Upper lobe of left lung (tissue), 6 donors: ENCODE results near the gene SELPLG. TPM values are rescaled to one million over a fixed set of nuclear protein-coding genes. Genes with fewer than 3 reads are reported as not detected.
A peak's percentile ranks its signal among the peaks of the same experiment; 100 is the strongest.

Experiments
- ATAC-seq, 2 donors: fragments of 200-7000 bp; cut with Tn5 transposase; one replicate each; pipeline ENCODE4 v1.9.1; 2022; ENCODE audit warnings: mild to moderate bottlenecking in 2 of 2, moderate library complexity in 2 of 2; ENCODE audit not compliant: low FRiP score in 2 of 2
- DNase-seq, 2 donors: peaks; one replicate each; pipeline ENCODE4 v3.0.0-alpha.2; 2019 to 2020
- H3K27ac ChIP-seq, 4 donors: fragments of 200-600 bp; sonication (generic); one replicate each; pipeline ENCODE4 v1.5.1; 2016 to 2019
- H3K27me3 ChIP-seq, 4 donors: fragments of 200-600 bp; sonication (generic); one replicate each; pipeline ENCODE4 v1.5.1; 2017 to 2019
- H3K36me3 ChIP-seq, 4 donors: fragments of 200-600 bp; sonication (generic); one replicate each; pipeline ENCODE4 v1.5.1; 2016 to 2019
- H3K4me1 ChIP-seq, 4 donors: fragments of 200-600 bp; sonication (generic); one replicate each; pipeline ENCODE4 v1.5.1; 2018 to 2019
- H3K4me3 ChIP-seq, 4 donors: fragments of 200-600 bp; sonication (generic); one replicate each; pipeline ENCODE4 v1.5.1; 2017 to 2019; ENCODE audit warnings: mild to moderate bottlenecking in 2 of 4, moderate library complexity in 1 of 4
- H3K9me3 ChIP-seq, 4 donors: fragments of 200-600 bp; sonication (generic); one replicate each; pipeline ENCODE4 v1.5.1; 2018 to 2019
- CTCF ChIP-seq, 6 experiments: fragments of 450-650 bp in 4 of 6; fragments of 200-600 bp in 2 of 6; sonication (generic) in 2 of 6; IDR thresholded peaks; one replicate each; pipeline ENCODE4 v1.5.1; 2016 to 2019; ENCODE audit warnings: antibody characterized with exemption in 6 of 6
- EP300 ChIP-seq, 4 donors: sonication (generic); formaldehyde crosslinking; IDR thresholded peaks; one replicate each; pipeline ENCODE4 v1.5.1; 2017; ENCODE audit warnings: antibody characterized with exemption in 4 of 4, control low read depth in 2 of 4
- POLR2A ChIP-seq, 4 donors: fragments of 450-650 bp; IDR thresholded peaks; one replicate each; pipeline ENCODE4 v1.5.1; 2016 to 2017; ENCODE audit warnings: antibody characterized with exemption in 4 of 4, mild to moderate bottlenecking in 2 of 4
- POLR2AphosphoS5 ChIP-seq, 2 donors: sonication (generic); formaldehyde crosslinking; IDR thresholded peaks; one replicate each; pipeline ENCODE4 v1.5.1; 2017; ENCODE audit warnings: antibody characterized with exemption in 2 of 2
- WGBS, 2 donors: methylation state at CpG; one replicate each; pipeline ENCODE4 v1.1.5; 2017 to 2018; 5-methylcytosine and 5-hydroxymethylcytosine counted together
- total RNA-seq, 6 donors: library from RNA; depleted of rRNA in 4 of 6; stranded (reverse); fragments of >200 nt in 4 of 6; gene quantifications; one replicate each; pipeline versions ENCODE4 v1.1.0 to v1.2.1, GENCODE V29; 2016 to 2021
- donor health status: DM: no; HTN: no; CAD: no; lungs with moderate emphysema.
- donor health status: DM: no; HTN: yes; CAD: no; lungs with severe emphysema.

Gene SELPLG
- total RNA-seq, 6 donors from 2014 or later, result 25.2 to 71.4 (median 42.5) TPM

- 77 to 94% methylated on average over 3 of the region's 3 CpGs for WGBS, 2 donors
- ATAC-seq (no peak), DNase-seq (no peak)
- H3K9me3 ChIP-seq, result no peaks in the 10 kb centered on the region
- peaks cover 0 to 7% (median 4%) of the 10 kb centered on the region in 4 donors for H3K36me3 ChIP-seq
- no peak overlapping the region for H3K4me3 ChIP-seq
- peaks cover 40 to 62% (median 53%) of the 10 kb centered on the region in 4 donors for H3K4me1 ChIP-seq
- no peak for TF ChIP-seq CTCF (IDR thresholded peaks at IDR 0.05)
- no peak for TF ChIP-seq EP300 (IDR thresholded peaks at IDR 0.05)
- TF ChIP-seq POLR2A (IDR thresholded peaks at IDR 0.05), result no peak
- TF ChIP-seq POLR2AphosphoS5 (IDR thresholded peaks at IDR 0.05), result no peak
- no peak overlapping the region for H3K27ac ChIP-seq
- H3K27me3 ChIP-seq, result no peaks in the 10 kb centered on the region
Observed at GRCh38 chr12:108625228-108625627, 8.5 kb downstream of the SELPLG start.

- H3K36me3 ChIP-seq, result peaks cover 0 to 7% (median 4%) of the 10 kb centered on the region in 4 donors
- peaks cover 27 to 49% (median 40%) of the 10 kb centered on the region in 4 donors for H3K4me1 ChIP-seq
- WGBS, 2 donors, result 86% methylated on average over 6 of the region's 8 CpGs; no CpG with 5 or more reads in 1 of the 2 donors
- no peak overlapping the region for H3K4me3 ChIP-seq
- no peaks in the 10 kb centered on the region for H3K9me3 ChIP-seq
- no peak for TF ChIP-seq POLR2A (IDR thresholded peaks at IDR 0.05)
- H3K27me3 ChIP-seq, result no peaks in the 10 kb centered on the region
- DNase-seq (no peak), ATAC-seq (no peak)
- peak overlapping the region; percentile 74 to 86 (median 80) for H3K27ac ChIP-seq
Observed at GRCh38 chr12:108623577-108623976, 10.1 kb downstream of the SELPLG start.

- Histone ChIP-seq H3K4me1 (peaks cover 27 to 49% (median 40%) of the 10 kb centered on the region in 4 donors), H3K27me3 (no peaks in the 10 kb centered on the region), H3K27ac (peak overlapping the region; percentile 74 to 86 (median 80)), H3K4me3 (no peak overlapping the region), H3K9me3 (no peaks in the 10 kb centered on the region), H3K36me3 (peaks cover 0 to 7% (median 4%) of the 10 kb centered on the region in 4 donors)
- no peak for ATAC-seq
- DNase-seq, result no peak
- WGBS, 2 donors, result 85 to 98% methylated on average over 6 to 14 of the region's 14 CpGs
- TF ChIP-seq POLR2AphosphoS5 (IDR thresholded peaks at IDR 0.05), result no peak
- TF ChIP-seq POLR2A (IDR thresholded peaks at IDR 0.05), result no peak
- no peak for TF ChIP-seq EP300 (IDR thresholded peaks at IDR 0.05)
- TF ChIP-seq CTCF (IDR thresholded peaks at IDR 0.05), result no peak
Observed at GRCh38 chr12:108622921-108623514, 10.7 kb downstream of the SELPLG start.

GRCh38 chr12:108622421-108622820, 11.3 kb downstream of the SELPLG start:
- 48 to 58% methylated on average over 2 to 4 of the region's 4 CpGs for WGBS, 2 donors
- H3K36me3 ChIP-seq, result peaks cover 0 to 7% (median 4%) of the 10 kb centered on the region in 4 donors
- H3K4me3 ChIP-seq, result no peak overlapping the region
- peaks cover 27 to 49% (median 41%) of the 10 kb centered on the region in 4 donors for H3K4me1 ChIP-seq
- H3K27ac ChIP-seq, result peak overlapping the region; percentile 74 to 86 (median 80)
- no peaks in the 10 kb centered on the region for H3K27me3 ChIP-seq
- ATAC-seq (peak; percentile 72 to 79), DNase-seq (peak in 1 of 2 donors; percentile 46)
- TF ChIP-seq POLR2AphosphoS5 (IDR thresholded peaks at IDR 0.05) (peak; percentile 35 to 84), POLR2A (IDR thresholded peaks at IDR 0.05) (peak in 1 of 4 donors; percentile 11), EP300 (IDR thresholded peaks at IDR 0.05) (peak in 2 of 4 donors; percentile 16 to 89), CTCF (IDR thresholded peaks at IDR 0.05) (no peak)
- H3K9me3 ChIP-seq, result no peaks in the 10 kb centered on the region

- H3K27ac ChIP-seq, result peak overlapping the region; percentile 40 to 86 (median 76)
- 68 to 74% methylated on average over 3 of the region's 3 CpGs for WGBS, 2 donors
- DNase-seq, result no peak
Observed at GRCh38 chr12:108621161-108621560, 12.5 kb downstream of the SELPLG start.

More at GRCh38 chr12:108621161-108621560, 12.5 kb downstream of the SELPLG start:
- H3K27me3 ChIP-seq, result no peaks in the 10 kb centered on the region
- ATAC-seq, result no peak
- H3K4me3 ChIP-seq, result no peak overlapping the region
- peaks cover 29 to 53% (median 49%) of the 10 kb centered on the region in 4 donors for H3K4me1 ChIP-seq
- H3K36me3 ChIP-seq, result peaks cover 0 to 7% (median 4%) of the 10 kb centered on the region in 4 donors
- TF ChIP-seq EP300 (IDR thresholded peaks at IDR 0.05) (no peak), POLR2A (IDR thresholded peaks at IDR 0.05) (no peak), CTCF (IDR thresholded peaks at IDR 0.05) (no peak), POLR2AphosphoS5 (IDR thresholded peaks at IDR 0.05) (no peak)
- no peaks in the 10 kb centered on the region for H3K9me3 ChIP-seq
